Astrocyte (in vitro differentiated cells and primary cell): ENCODE results near the gene NUBPL.

Experiments
- CTCF ChIP-seq: IDR thresholded peaks from 2 replicates; pipeline ENCODE4 v1.5.1; 2011; ENCODE audit warnings: low read depth, mild to moderate bottlenecking, inconsistent platforms, low read length, moderate library complexity; ENCODE audit not compliant: insufficient read depth
- EZH2 ChIP-seq: IDR thresholded peaks from 2 replicates; pipeline ENCODE4 v1.6.1; 2012; ENCODE audit warnings: mild to moderate bottlenecking, low read length, inconsistent platforms; ENCODE audit not compliant: insufficient read depth

- no peak for TF ChIP-seq EZH2
- TF ChIP-seq CTCF, result no peak
Measured at GRCh38 chr14:31692376-31692781, 131.2 kb downstream of the NUBPL start.
